ENCODE results near the gene CTDP1. TPM values are rescaled to one million over a fixed set of nuclear protein-coding genes. Genes with fewer than 3 reads are reported as not detected.

The CTDP1 gene
- total and polyA plus RNA-seq, 9 of the 15 experiments (the other 6 are each of a cell fraction or from before 2014, with no cell fraction given), result 0.07 to 19.2 (median 4.0) TPM

GRCh38 chr18:79678665-79679551 lies 695 bp upstream of the CTDP1 start (continued):
- TF ChIP-seq HSF4 (CRISPR knock-in tag; IDR thresholded peaks at IDR 0.05; ENCODE audit: borderline replicate concordance) (no peak), HNRNPLL (IDR thresholded peaks at IDR 0.05; ENCODE audit: low read depth, low read length, poor library complexity, severe bottlenecking) (peak; percentile 76), ATF2 (CRISPR knock-in tag; IDR thresholded peaks at IDR 0.05) (no peak), MAFG (tag; conservative IDR thresholded peaks at IDR 0.05) (no peak), RUNX1 (IDR thresholded peaks at IDR 0.05; ENCODE audit: low read depth) (no peak), ZNF384 (IDR thresholded peaks at IDR 0.05; ENCODE audit: low read depth, low read length) (no peak), FOXJ2 (tag; IDR thresholded peaks at IDR 0.05) (peak; percentile 14; the same call in 1 of the 2 replicates), ZNF212 (CRISPR knock-in tag; IDR thresholded peaks at IDR 0.05) (no peak), POLR2AphosphoS5 (IDR thresholded peaks at IDR 0.05; ENCODE audit: control insufficient read depth, insufficient read depth, low read depth, low read length) (peak; percentile 35; the same call in 1 of the 2 replicates), NFIC (IDR thresholded peaks at IDR 0.05) (peak; percentile 38), MLLT1 (IDR thresholded peaks at IDR 0.05) (no peak), CEBPB (tag; IDR thresholded peaks at IDR 0.05) (peak; percentile 86), REST (IDR thresholded peaks at IDR 0.05; ENCODE audit: borderline replicate concordance) (peak; percentile 76), REST (CRISPR knock-in tag; IDR thresholded peaks at IDR 0.05; ENCODE audit: low read depth) (no peak), RAD21 (CRISPR knock-in tag; conservative IDR thresholded peaks at IDR 0.05 in 1 of 2, IDR thresholded peaks at IDR 0.05 in 1 of 2) (no peak), NFE2 (IDR thresholded peaks at IDR 0.05; ENCODE audit: low read depth) (no peak), RBM22 (IDR thresholded peaks at IDR 0.05; ENCODE audit: low read depth, low read length, poor library complexity, severe bottlenecking) (no peak)
